GM12873 (cell line): ENCODE results near the gene AZIN2.

Experiments used
- TF ChIP-seq, protein P1 (sequence below): IDR thresholded peaks from 2 replicates; pipeline ENCODE4 v1.5.1; 2012; ENCODE audit warnings: low read depth, mild to moderate bottlenecking, moderate library complexity, low read length, control low read depth; ENCODE audit not compliant: insufficient read depth; ENCODE audit errors: missing control alignments

The AZIN2 gene

DNA sequence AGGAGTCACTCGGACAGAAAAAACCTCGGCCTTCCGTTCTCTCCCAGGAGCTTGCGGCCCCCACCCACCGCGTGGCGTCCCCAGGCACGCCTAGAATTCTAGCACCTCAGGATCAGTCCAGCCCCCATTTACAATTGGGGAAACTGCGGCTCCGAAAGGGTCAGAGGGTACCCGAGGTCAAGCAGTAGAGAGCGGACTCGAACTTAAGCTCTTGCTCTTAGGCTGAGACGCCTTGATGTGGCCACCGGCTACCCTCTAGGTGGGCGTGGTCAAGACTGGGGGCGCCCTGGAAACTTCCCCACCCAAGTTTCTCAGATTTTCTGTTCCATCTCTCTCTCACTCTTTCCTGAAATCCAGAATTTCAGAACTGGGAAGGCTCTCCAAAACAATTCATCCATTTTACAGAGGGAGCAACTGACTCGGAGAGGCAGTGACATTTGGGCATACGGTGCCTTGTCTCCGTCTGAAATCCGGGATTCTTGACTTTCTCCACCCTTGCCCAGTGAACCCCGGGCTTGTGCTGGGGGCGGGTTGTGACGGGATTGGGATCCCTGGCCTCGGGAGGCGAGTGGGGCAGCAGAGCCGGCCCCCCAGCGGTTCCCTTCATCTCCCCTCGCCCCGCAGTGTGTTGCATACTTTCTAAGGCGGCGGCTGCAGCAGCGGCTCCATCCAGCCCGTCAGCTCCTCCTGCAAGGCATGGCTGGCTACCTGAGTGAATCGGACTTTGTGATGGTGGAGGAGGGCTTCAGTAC is 777 bp downstream of the AZIN2 start:
- TF ChIP-seq, protein P1, sequence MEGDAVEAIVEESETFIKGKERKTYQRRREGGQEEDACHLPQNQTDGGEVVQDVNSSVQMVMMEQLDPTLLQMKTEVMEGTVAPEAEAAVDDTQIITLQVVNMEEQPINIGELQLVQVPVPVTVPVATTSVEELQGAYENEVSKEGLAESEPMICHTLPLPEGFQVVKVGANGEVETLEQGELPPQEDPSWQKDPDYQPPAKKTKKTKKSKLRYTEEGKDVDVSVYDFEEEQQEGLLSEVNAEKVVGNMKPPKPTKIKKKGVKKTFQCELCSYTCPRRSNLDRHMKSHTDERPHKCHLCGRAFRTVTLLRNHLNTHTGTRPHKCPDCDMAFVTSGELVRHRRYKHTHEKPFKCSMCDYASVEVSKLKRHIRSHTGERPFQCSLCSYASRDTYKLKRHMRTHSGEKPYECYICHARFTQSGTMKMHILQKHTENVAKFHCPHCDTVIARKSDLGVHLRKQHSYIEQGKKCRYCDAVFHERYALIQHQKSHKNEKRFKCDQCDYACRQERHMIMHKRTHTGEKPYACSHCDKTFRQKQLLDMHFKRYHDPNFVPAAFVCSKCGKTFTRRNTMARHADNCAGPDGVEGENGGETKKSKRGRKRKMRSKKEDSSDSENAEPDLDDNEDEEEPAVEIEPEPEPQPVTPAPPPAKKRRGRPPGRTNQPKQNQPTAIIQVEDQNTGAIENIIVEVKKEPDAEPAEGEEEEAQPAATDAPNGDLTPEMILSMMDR: no peak

GRCh38 chr1:33082575-33083108 is 1.7 kb downstream of the AZIN2 start:
- TF ChIP-seq, protein P1: no peak

DNA sequence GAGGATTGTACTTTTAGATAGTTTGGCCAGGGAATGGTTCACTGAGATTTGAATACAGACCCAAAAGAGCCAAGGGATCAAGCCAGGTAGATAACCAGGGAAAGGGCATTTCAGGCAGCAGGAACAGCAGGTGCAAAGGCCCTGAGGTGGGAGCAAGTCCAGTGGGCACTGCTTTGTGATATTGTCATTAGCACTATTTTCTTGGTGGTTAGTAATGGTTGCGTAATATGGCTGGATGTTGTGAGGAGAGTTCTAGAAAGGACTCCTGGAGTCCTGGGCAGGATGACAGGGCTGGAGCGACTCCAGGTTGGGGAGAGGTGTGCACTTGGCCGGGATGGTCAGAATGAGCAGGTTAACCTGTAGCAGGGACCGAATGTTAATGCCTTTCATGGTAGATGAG is 4.4 kb downstream of the AZIN2 start:
- TF ChIP-seq, protein P1: no peak

DNA sequence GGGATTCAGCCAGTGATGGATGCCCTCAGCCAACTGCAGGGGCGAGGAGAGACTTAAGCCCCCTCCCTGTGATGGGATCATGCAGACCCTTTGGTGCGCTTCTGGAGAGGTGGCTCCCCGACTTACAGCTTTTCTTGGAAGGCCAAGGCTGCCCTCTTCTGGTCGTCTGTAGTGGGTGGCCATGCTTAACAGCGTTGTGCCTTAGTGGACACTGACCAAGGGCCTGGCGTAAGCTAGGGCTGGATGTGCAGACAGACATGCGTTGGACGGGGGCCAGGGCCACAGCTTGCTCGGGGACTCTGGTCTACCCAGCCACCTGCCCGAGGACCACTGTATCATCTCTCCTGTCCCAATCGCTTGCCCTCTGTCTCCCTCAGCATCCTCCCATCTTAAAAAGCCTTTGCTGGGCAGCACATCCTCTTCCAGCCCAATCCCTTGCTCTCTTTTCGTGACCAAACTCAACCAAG is 5.5 kb downstream of the AZIN2 start:
- TF ChIP-seq, protein P1: peak; percentile 87

GRCh38 chr1:33087677-33088076 is 6.7 kb downstream of the AZIN2 start:
- TF ChIP-seq, protein P1: no peak

DNA sequence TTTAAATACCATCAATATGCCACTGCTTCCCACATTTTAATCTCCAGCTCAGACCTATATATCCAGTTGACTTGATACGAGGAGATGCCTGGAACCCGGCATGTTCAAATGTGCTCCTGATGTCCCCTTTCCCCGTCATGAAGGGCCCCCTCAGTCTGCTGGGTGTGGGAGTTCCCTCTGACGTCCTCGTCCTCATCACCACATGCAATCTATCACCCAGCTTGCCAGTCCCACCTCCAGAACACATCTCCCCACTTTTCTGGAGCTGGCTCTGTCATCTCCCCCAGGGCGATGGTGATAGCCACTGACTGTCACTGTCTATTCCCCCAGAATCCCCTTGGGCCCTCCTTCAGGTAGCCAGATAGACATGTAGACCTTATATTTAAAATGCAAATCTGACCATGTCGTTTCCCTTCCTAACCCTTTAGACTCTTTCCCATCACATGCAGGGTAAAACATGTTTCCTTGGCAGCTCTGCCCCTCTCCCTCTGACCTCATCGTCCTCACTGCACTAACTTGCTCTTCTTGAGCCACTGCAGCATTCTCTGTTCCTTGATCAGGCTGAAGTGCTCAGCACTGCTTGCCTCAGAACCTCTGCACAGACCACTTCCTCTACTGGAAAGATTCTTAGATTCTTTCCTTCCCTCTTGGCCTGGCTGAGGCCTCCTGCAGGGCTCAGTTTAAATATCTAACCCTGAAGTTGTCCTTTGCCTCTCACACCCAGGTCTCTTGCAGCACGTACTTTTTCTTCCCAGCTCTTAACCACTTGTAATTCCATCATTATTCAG is 7.4 kb downstream of the AZIN2 start:
- TF ChIP-seq, protein P1: no peak

DNA sequence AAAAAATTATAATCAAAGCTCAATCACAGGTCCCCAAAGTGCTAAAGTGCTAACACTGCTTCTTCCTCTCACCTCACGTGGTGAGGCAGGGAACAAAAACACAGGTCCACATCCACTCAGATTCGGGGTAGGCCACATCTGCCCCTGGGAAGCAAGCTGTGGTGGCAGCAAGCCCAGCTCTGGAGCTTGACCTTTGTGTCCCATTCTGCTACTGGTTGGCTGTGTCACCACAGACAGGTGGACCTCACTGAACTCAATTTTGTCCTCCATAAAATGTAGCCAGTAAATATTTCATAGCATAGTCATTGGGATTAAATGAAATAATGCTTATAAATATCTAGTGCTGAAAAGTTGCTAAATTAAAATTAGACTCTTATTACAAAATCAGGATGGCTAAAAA is 8.5 kb downstream of the AZIN2 start:
- TF ChIP-seq, protein P1: no peak
